ENCODE results near the gene PSMD12.

DNA sequence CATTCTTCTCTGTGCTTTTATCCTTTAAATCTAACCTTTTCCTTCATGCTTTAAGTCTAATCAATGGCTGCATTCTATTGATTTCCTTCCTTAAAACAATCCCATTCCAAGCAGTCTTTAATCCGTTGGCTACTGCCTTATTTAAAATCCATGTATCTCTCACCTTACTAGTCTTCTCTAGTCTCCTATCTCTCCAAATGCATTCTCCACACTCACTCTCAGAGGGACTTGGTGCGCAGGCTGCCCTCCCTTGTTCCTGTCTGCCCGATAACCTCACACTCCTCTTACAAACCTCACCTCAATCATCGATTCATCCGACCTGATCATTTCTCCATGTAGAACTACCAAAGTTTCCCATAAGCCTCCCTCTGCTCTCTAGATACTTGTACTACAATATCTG is 23.1 kb downstream of the PSMD12 start:
- no peak for TF ChIP-seq CTCF (IDR thresholded peaks at IDR 0.05)
- no peak for TF ChIP-seq ZFX (IDR thresholded peaks at IDR 0.05; ENCODE audit: borderline replicate concordance)

Measured in 22Rv1 (cell line).